Spleen (tissue), 11 donors: Measurements from ENCODE around the gene ST7. TPM values are rescaled to one million over a fixed set of nuclear protein-coding genes. Genes with fewer than 3 reads are reported as not detected.
A peak's percentile ranks its signal among the peaks of the same experiment; 100 is the strongest.

Experiments used
- DNase-seq: peaks from one replicate; pipeline ENCODE4 v3.0.0-alpha.2; 2020
- H3K27ac ChIP-seq, 8 donors: fragments of 200-600 bp; sonication (generic) in 7 of 8; 1 replicate in 4 of 8; 2 replicates in 4 of 8; pipeline versions ENCODE4 v1.5.0 to v1.8.0; 2016 to 2021; ENCODE audit warnings: inconsistent platforms in 4 of 8, mild to moderate bottlenecking in 4 of 8, moderate library complexity in 1 of 8
- H3K27me3 ChIP-seq, 7 donors: fragments of 200-600 bp; sonication (generic) in 6 of 7; replicated peaks in 1 of 7; 1 replicate in 4 of 7; 2 replicates in 3 of 7; pipeline versions ENCODE4 v1.5.0 to v1.8.0; 2016 to 2021; ENCODE audit warnings: inconsistent platforms in 3 of 7, mild to moderate bottlenecking in 1 of 7
- H3K36me3 ChIP-seq, 6 donors: fragments of 200-600 bp; sonication (generic) in 5 of 6; 1 replicate in 4 of 6; 2 replicates in 2 of 6; pipeline versions ENCODE4 v1.5.0 to v1.8.0; 2016 to 2021; ENCODE audit warnings: inconsistent platforms in 2 of 6
- H3K4me1 ChIP-seq, 6 donors: fragments of 200-600 bp; sonication (generic) in 5 of 6; 1 replicate in 3 of 6; 2 replicates in 3 of 6; pipeline versions ENCODE4 v1.5.0 to v1.8.0; 2016 to 2021; ENCODE audit warnings: inconsistent platforms in 3 of 6
- H3K4me3 ChIP-seq, 8 donors: fragments of 200-600 bp; sonication (generic) in 7 of 8; 1 replicate in 4 of 8; 2 replicates in 4 of 8; pipeline versions ENCODE4 v1.5.0 to v1.8.0; 2016 to 2021; ENCODE audit warnings: inconsistent platforms in 4 of 8, mild to moderate bottlenecking in 4 of 8, moderate library complexity in 2 of 8
- H3K9me3 ChIP-seq, 8 donors: fragments of 200-600 bp; sonication (generic) in 7 of 8; 1 replicate in 4 of 8; 2 replicates in 4 of 8; pipeline versions ENCODE4 v1.5.0 to v1.8.0; 2016 to 2021; ENCODE audit warnings: inconsistent platforms in 4 of 8
- CTCF ChIP-seq, 11 experiments: fragments of 200-600 bp in 7 of 11; fragments of 450-650 bp in 4 of 11; sonication (generic) in 4 of 11; IDR thresholded peaks in 8 of 11; conservative IDR thresholded peaks in 3 of 11; 1 replicate in 7 of 11; 2 replicates in 4 of 11; pipeline versions ENCODE4 v1.4.0 to v1.8.0; 2016 to 2021; ENCODE audit warnings: antibody characterized with exemption in 11 of 11, inconsistent platforms in 4 of 11, mild to moderate bottlenecking in 1 of 11
- POLR2A ChIP-seq, 3 donors: fragments of 450-650 bp; IDR thresholded peaks; one replicate each; pipeline ENCODE4 v1.5.1; 2017; ENCODE audit warnings: antibody characterized with exemption in 3 of 3, mild to moderate bottlenecking in 1 of 3
- POLR2AphosphoS5 ChIP-seq, 3 donors: sonication (generic); formaldehyde crosslinking; IDR thresholded peaks; one replicate each; pipeline ENCODE4 v1.5.1; 2017; ENCODE audit warnings: antibody characterized with exemption in 3 of 3
- WGBS, 5 donors: extraction: QIAGEN DNeasy Blood & Tissue Kit in 3 of 5; methylation state at CpG; one replicate each; pipeline versions ENCODE4 v1.1.5 to v1.1.7; 2013 to 2018; 5-methylcytosine and 5-hydroxymethylcytosine counted together
- intact Hi-C: fragments of 100-400 bp; cut with DNase I; formaldehyde crosslinking; loops from one replicate; pipeline ENCODE4 v1.15.0; 2023; ENCODE audit warnings: low total_unique reads
- polyA plus RNA-seq, 3 donors: library from polyadenylated mRNA; stranded (reverse); fragments of 200-250 nt; gene quantifications; one replicate each; pipeline ENCODE4 v1.2.1, GENCODE V29; 2013
- total RNA-seq, 7 donors: library from RNA; depleted of rRNA in 3 of 7; stranded (reverse); fragments of >200 nt in 3 of 7; fragmentation: NEBNext Ultra II Directional in 4 of 7; extraction: Animal tissue kit (Norgen Biotek cat#: 25700) in 4 of 7; gene quantifications; one replicate each; pipeline versions ENCODE4 v1.1.0 to v1.2.1, GENCODE V29; 2016 to 2021
- donor health status: healthy with polysubstance abuse.
- donor health status: DM: no; HTN: no; CAD: no; lungs with moderate emphysema.
- donor health status: DM: no; HTN: no; CAD: no.
- donor health status: Bipolar disorder and iron deficiency.
- donor health status: healthy.
- donor health status: DM: no; HTN: no; CAD: no.
- donor health status: DM: yes; HTN: yes; CAD: no.

Gene ST7
- total and polyA plus RNA-seq, 10 donors = 4.7 to 36.4 (median 15.8) TPM

GRCh38 chr7:117135553-117135891, 182.2 kb downstream of the ST7 start:
- H3K4me1 ChIP-seq = peaks cover 0 to 7% (median 0%) of the 10 kb centered on the region in 6 donors
- no peaks in the 10 kb centered on the region for H3K27me3 ChIP-seq
- H3K4me3 ChIP-seq = no peak overlapping the region
- no peak overlapping the region for H3K27ac ChIP-seq
- intact Hi-C loops = no loop called here
- peaks cover 0 to 29% (median 0%) of the 10 kb centered on the region in 6 donors for H3K36me3 ChIP-seq
- 91 to 100% (median 96%) methylated on average over 1 of the region's 1 CpG for WGBS, 5 donors
- no peaks in the 10 kb centered on the region for H3K9me3 ChIP-seq
- TF ChIP-seq CTCF (IDR thresholded peaks at IDR 0.05 in 8 of 11, conservative IDR thresholded peaks at IDR 0.05 in 3 of 11) = no peak
- DNase-seq = no peak

GRCh38 chr7:117137868-117138267, 184.6 kb downstream of the ST7 start:
- intact Hi-C loops = no loop called here
- H3K27me3 ChIP-seq = no peaks in the 10 kb centered on the region
- TF ChIP-seq CTCF (IDR thresholded peaks at IDR 0.05 in 8 of 11, conservative IDR thresholded peaks at IDR 0.05 in 3 of 11) = no peak
- TF ChIP-seq POLR2AphosphoS5 (IDR thresholded peaks at IDR 0.05) = no peak
- TF ChIP-seq POLR2A (IDR thresholded peaks at IDR 0.05) = no peak

GRCh38 chr7:117138495-117138894, 185.2 kb downstream of the ST7 start:
- peaks cover 0 to 14% (median 2%) of the 10 kb centered on the region in 6 donors for H3K4me1 ChIP-seq
- H3K27me3 ChIP-seq = no peaks in the 10 kb centered on the region
- peak overlapping the region in 2 of 8 donors; percentile 43 to 67 for H3K27ac ChIP-seq
- intact Hi-C loops = no loop called here
- H3K9me3 ChIP-seq = no peaks in the 10 kb centered on the region
- WGBS, 5 donors = 91 to 98% (median 92%) methylated on average over 3 of the region's 3 CpGs
- TF ChIP-seq POLR2AphosphoS5 (IDR thresholded peaks at IDR 0.05) = no peak
- no peak for TF ChIP-seq POLR2A (IDR thresholded peaks at IDR 0.05)
- TF ChIP-seq CTCF (IDR thresholded peaks at IDR 0.05 in 8 of 11, conservative IDR thresholded peaks at IDR 0.05 in 3 of 11) = no peak
- no peak for DNase-seq
- peaks cover 0 to 20% (median 0%) of the 10 kb centered on the region in 6 donors for H3K36me3 ChIP-seq
- H3K4me3 ChIP-seq = no peak overlapping the region

More at GRCh38 chr7:117137868-117138267, 184.6 kb downstream of the ST7 start:
- DNase-seq = no peak
- WGBS, 5 donors = 92 to 98% (median 94%) methylated on average over 3 of the region's 3 CpGs
- no peaks in the 10 kb centered on the region for H3K9me3 ChIP-seq
- peaks cover 0 to 8% (median under 1%) of the 10 kb centered on the region in 6 donors for H3K4me1 ChIP-seq
- H3K27ac ChIP-seq = no peak overlapping the region
- no peak overlapping the region for H3K4me3 ChIP-seq
- peaks cover 0 to 24% (median 0%) of the 10 kb centered on the region in 6 donors for H3K36me3 ChIP-seq

- intact Hi-C loops = no loop called here
- Histone ChIP-seq H3K9me3 (no peaks in the 10 kb centered on the region), H3K27me3 (no peaks in the 10 kb centered on the region), H3K27ac (peak overlapping the region in 5 of 8 donors; percentile 23 to 67 (median 43)), H3K4me3 (no peak overlapping the region), H3K36me3 (peaks cover 0 to 18% (median 0%) of the 10 kb centered on the region in 6 donors), H3K4me1 (peaks cover 0 to 14% (median 2%) of the 10 kb centered on the region in 6 donors)
- DNase-seq = no peak
- 32 to 51% (median 41%) methylated on average over 1 of the region's 1 CpG for WGBS, 5 donors
- no peak for TF ChIP-seq CTCF (IDR thresholded peaks at IDR 0.05 in 8 of 11, conservative IDR thresholded peaks at IDR 0.05 in 3 of 11)
- no peak for TF ChIP-seq POLR2A (IDR thresholded peaks at IDR 0.05)
- TF ChIP-seq POLR2AphosphoS5 (IDR thresholded peaks at IDR 0.05) = no peak
Measured at GRCh38 chr7:117138981-117139380, 185.7 kb downstream of the ST7 start.
